ENCODE results near the gene DLK2. TPM values are rescaled to one million over a fixed set of nuclear protein-coding genes. Genes with fewer than 3 reads are reported as not detected.
"Not testable (repeated sequence)": the region's sequence is repeated elsewhere in the genome, so short reads cannot be mapped to it uniquely, and the experiment has no call there.

DLK2 gene
- total RNA-seq, 1 experiment from 2014 or later = 3.6 TPM

DNA sequence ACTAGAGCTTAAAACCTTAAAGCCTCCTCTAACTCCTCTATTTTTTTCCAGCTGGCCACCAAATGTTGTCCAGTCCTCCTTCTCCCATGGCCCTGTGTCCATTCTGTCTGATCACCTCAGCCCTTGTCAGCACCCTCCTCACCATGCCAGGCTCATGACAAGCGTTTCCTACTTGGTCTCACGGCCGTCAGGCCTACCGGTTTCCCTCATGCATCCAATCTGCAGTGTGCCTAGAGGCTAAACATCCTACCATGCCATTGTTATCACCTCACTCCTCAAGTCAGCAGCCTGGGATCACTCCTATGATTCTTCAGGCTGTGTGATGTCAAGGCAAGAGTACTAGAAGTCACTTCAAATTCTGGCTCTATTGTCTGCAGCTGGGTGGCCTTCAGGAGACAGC lies 12.4 kb upstream of the DLK2 start:
- Histone ChIP-seq H3K9me2 (ENCODE audit: insufficient read depth) (no peaks in the 10 kb centered on the region), H3F3A (ENCODE audit: insufficient read depth, low read depth) (0 out of 2 replicates have a peak, but pooled peaks cover 3% of the 10 kb centered on the region), H3K4me1 (replicated peaks; ENCODE audit: insufficient read depth) (peaks cover 26% of the 10 kb centered on the region), H3K27me3 (ENCODE audit: insufficient read depth, low read depth) (no peaks in the 10 kb centered on the region), H3K79me2 (ENCODE audit: low read depth) (no peaks in the 10 kb centered on the region), H3K4me3 (no peak overlapping the region), H3K27ac (no peak overlapping the region), H3K9me3 (ENCODE audit: insufficient read depth, low read depth) (no peaks in the 10 kb centered on the region), H3K4me2 (no peak overlapping the region), H2AFZ (no peak overlapping the region), H3K36me3 (ENCODE audit: low read depth) (no peaks in the 10 kb centered on the region), H4K20me1 (ENCODE audit: insufficient read depth) (no peaks in the 10 kb centered on the region)
- TF ChIP-seq EZH2 (IDR thresholded peaks at IDR 0.05; ENCODE audit: low read depth) (no peak), CTCF (conservative IDR thresholded peaks at IDR 0.05) (no peak)
- no peak for DNase-seq
- CTCF ChIA-PET = interaction anchor here (0.6 kb wide), 1 partner anchor 14 kb away, joined by 17 read pairs; no protein-coding TSS in a partner anchor
- no TSS peak for BruUV-seq (replicated peaks)
- POLR2A ChIA-PET (ENCODE audit: unreplicated experiment) = no interaction called here
- intact Hi-C loops (cut with micrococcal nuclease; ENCODE audit: unreplicated experiment) = no loop called here

- H3K4me2 ChIP-seq; H3K36me3 ChIP-seq (ENCODE audit: low read depth); H3F3A ChIP-seq (ENCODE audit: insufficient read depth, low read depth); H3K9me2 ChIP-seq (ENCODE audit: insufficient read depth); BruUV-seq (replicated peaks); H3K27ac ChIP-seq; DNase-seq; H3K4me3 ChIP-seq; POLR2A ChIA-PET (ENCODE audit: unreplicated experiment); intact Hi-C loops (cut with micrococcal nuclease; ENCODE audit: unreplicated experiment); H3K79me2 ChIP-seq (ENCODE audit: low read depth); H4K20me1 ChIP-seq (ENCODE audit: insufficient read depth); H3K9me3 ChIP-seq (ENCODE audit: insufficient read depth, low read depth); H3K27me3 ChIP-seq (ENCODE audit: insufficient read depth, low read depth); H2AFZ ChIP-seq; CTCF ChIA-PET: not testable (repeated sequence)
- peaks cover 26% of the 10 kb centered on the region for H3K4me1 ChIP-seq (replicated peaks; ENCODE audit: insufficient read depth)
Measured at GRCh38 chr6:43467265-43467664, 11.9 kb upstream of the DLK2 start.

GRCh38 chr6:43465948-43466347 lies 10.6 kb upstream of the DLK2 start:
- H3K27me3 ChIP-seq (ENCODE audit: insufficient read depth, low read depth) = no peaks in the 10 kb centered on the region
- no peaks in the 10 kb centered on the region for H3F3A ChIP-seq (ENCODE audit: insufficient read depth, low read depth)
- no peak overlapping the region for H3K27ac ChIP-seq
- intact Hi-C loops (cut with micrococcal nuclease; ENCODE audit: unreplicated experiment) = no loop called here
- TF ChIP-seq CTCF (conservative IDR thresholded peaks at IDR 0.05) = no peak
- no peak for TF ChIP-seq EZH2 (IDR thresholded peaks at IDR 0.05; ENCODE audit: low read depth)
- H3K4me1 ChIP-seq (replicated peaks; ENCODE audit: insufficient read depth) = peaks cover 12% of the 10 kb centered on the region
- ChIA-PET CTCF (no interaction called here), POLR2A (ENCODE audit: unreplicated experiment) (no interaction called here)
- no peaks in the 10 kb centered on the region for H4K20me1 ChIP-seq (ENCODE audit: insufficient read depth)
- H3K36me3 ChIP-seq (ENCODE audit: low read depth) = no peaks in the 10 kb centered on the region
- no peaks in the 10 kb centered on the region for H3K79me2 ChIP-seq (ENCODE audit: low read depth)
- no peaks in the 10 kb centered on the region for H3K9me3 ChIP-seq (ENCODE audit: insufficient read depth, low read depth)
- no peak overlapping the region for H2AFZ ChIP-seq
- H3K9me2 ChIP-seq (ENCODE audit: insufficient read depth) = no peaks in the 10 kb centered on the region
- no peak for DNase-seq
- no peak overlapping the region for H3K4me3 ChIP-seq
- BruUV-seq (replicated peaks) = no TSS peak
- H3K4me2 ChIP-seq = no peak overlapping the region

DNA sequence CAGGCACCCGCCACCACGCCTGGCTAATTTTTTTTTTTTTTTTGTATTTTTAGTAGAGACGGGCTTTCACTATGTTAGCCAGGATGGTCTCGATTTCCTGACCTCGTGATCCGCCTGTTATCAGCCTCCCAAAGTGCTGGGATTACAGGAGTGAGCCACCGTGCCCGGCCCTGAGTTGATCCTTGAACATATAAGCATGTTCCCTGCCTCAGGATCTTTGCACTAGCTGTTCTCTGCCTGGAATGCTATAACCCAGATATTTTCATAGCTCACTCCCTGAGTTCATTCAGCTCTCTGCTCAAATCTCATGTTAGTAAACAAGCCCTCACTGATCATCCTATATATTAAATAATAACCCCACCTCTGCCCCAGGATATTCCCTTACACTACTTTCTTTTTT lies 9.0 kb upstream of the DLK2 start:
- Histone ChIP-seq H3K79me2 (ENCODE audit: low read depth) (no peaks in the 10 kb centered on the region), H3K9me3 (ENCODE audit: insufficient read depth, low read depth) (no peaks in the 10 kb centered on the region), H3K27ac (no peak overlapping the region), H3K27me3 (ENCODE audit: insufficient read depth, low read depth) (no peaks in the 10 kb centered on the region), H3K9me2 (ENCODE audit: insufficient read depth) (no peaks in the 10 kb centered on the region), H2AFZ (no peak overlapping the region), H3K4me2 (no peak overlapping the region), H3K4me1 (replicated peaks; ENCODE audit: insufficient read depth) (peaks cover 3% of the 10 kb centered on the region; the same call in 1 of the 2 replicates), H4K20me1 (ENCODE audit: insufficient read depth) (no peaks in the 10 kb centered on the region), H3K36me3 (ENCODE audit: low read depth) (no peaks in the 10 kb centered on the region), H3F3A (ENCODE audit: insufficient read depth, low read depth) (no peaks in the 10 kb centered on the region), H3K4me3 (no peak overlapping the region)
- TF ChIP-seq EZH2 (IDR thresholded peaks at IDR 0.05; ENCODE audit: low read depth) (no peak), CTCF (conservative IDR thresholded peaks at IDR 0.05) (no peak)
- CTCF ChIA-PET = interaction anchor here (0.6 to 0.7 kb wide), 2 partner anchors 31 to 766 kb away, joined by 3 to 5 read pairs; no protein-coding TSS in a partner anchor
- DNase-seq = no peak
- intact Hi-C loops (cut with micrococcal nuclease; ENCODE audit: unreplicated experiment) = no loop called here
- BruUV-seq (replicated peaks) = no TSS peak
- POLR2A ChIA-PET (ENCODE audit: unreplicated experiment) = no interaction called here

Data from PC-9 (cell line).